ENCODE results near the gene DHX16.
"Not testable (repeated sequence)": the region's sequence is repeated elsewhere in the genome, so short reads cannot be mapped to it uniquely, and the experiment has no call there.

The DHX16 gene

DNA sequence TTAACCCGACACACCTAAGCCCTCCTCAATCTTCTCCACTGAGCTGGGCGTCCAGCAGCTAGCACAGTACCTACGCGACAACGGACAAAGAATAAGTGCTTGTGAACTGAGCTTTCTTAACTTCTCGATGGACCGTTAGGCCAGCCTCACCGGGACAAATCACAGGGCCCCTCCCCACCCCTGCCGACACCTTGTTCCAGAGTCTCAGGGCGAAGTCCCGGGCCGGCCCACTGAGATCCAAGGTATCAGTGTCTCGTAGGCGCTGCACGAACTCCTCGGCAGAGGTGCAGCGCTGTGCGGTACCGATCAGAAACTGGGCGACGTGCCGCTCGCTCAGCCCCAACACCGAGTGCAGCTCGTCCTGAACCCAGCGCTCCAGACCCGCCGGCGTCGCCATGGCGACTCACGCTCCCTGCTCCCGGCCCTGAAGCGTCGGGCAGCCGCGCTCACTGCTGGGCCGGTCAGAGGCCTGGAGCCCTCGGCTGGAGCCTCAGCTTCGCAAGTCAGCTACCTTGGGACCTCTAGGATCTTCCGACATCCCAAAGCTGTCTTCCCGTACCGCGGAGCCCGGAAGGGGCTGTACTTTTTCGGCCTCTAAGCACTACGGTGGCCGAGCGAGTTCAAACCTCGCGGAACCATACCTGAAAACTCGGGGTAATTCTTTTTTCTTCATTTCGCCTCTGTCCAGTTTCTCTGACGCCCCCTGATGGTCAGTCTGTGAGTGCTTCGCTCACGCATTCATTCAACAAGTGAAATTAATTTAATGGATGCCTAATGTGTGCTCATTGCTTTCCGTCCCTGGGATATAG lies at the start of gene DHX16:
Gene DHX16 (minus strand): TSS at position 562 of the 809 bp plus-strand sequence. CDS start 165 bp downstream, at position 397.
- DNase-seq: peak; percentile 94

DNA sequence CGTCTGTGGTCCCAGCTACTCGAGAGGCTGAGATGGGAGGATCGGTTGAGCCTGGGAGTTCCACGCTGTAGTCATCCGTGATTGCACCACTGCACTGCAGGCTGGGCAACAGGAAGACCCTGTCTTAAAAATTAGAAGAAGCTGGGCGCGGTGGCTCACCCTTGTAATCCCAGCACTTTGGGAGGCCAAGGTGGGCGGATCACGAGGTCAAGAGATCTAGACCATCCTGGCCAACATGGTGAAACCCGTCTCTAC lies 49.1 kb upstream of the DHX16 start:
- DNase-seq: not testable (repeated sequence)

DNA sequence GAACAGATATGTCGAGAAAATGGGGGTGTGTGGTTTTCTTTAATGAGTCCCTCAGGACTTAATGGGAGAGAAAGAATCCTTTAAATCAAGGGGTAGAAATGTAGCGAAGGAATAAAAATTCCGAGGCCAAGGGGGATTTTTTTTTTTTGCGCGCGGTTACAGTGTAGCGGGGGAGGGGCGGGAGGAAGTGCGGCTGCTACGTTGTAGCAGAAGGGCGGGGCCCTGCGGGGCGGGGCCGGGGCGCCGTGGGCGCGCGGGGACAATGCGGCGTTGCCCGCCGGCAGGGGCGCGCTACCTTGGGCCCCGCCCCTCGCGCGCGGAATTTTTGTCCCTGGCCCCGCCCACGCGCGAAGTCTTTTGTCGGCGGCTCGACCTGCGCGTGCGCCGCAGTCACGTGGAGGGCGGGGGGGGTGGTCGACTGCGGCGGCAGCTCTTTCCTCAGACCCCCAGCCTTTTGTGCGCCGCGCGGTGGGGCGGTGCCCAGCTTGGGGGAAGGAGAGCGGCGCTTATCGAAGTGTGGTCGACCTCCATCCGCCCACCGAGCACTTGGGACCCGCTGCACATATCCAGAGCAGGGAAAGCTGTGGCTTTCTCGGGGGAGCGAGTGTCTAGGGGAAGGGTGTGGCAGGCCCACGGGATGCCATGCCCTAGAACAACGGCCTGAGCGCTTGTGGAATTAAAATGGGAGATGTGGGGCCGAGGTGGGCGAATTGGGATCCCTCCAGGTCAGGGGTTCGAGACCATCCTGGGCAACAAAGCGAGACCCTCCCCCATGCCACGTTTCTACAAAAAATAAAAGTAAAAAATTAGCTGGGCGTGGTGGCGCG lies 48.6 kb upstream of the DHX16 start:
- DNase-seq: peak; percentile 89

DNA sequence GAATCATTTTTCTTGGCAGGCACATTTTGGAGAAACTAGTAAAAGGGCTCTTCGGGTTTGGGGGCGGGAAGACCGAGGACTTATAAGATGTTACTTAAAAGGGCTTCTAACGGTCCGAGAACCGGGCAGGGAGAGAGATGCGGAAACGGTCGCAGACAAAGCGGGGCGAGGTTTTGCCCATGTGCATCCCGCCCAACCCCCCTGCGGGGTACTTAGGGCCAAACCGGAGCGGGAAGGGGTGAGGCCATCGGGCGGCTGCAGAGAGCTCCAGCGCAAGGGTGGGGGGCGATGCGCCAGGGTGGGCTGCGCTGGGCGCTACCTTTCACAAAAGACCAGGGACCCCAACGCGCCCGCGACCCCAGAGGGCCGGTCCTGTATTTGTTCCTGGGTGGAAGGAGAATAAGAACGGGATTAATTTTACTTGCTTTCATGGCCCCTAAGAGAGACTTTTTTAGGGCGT lies 48.0 kb upstream of the DHX16 start:
- peak; percentile 83 for DNase-seq

DNA sequence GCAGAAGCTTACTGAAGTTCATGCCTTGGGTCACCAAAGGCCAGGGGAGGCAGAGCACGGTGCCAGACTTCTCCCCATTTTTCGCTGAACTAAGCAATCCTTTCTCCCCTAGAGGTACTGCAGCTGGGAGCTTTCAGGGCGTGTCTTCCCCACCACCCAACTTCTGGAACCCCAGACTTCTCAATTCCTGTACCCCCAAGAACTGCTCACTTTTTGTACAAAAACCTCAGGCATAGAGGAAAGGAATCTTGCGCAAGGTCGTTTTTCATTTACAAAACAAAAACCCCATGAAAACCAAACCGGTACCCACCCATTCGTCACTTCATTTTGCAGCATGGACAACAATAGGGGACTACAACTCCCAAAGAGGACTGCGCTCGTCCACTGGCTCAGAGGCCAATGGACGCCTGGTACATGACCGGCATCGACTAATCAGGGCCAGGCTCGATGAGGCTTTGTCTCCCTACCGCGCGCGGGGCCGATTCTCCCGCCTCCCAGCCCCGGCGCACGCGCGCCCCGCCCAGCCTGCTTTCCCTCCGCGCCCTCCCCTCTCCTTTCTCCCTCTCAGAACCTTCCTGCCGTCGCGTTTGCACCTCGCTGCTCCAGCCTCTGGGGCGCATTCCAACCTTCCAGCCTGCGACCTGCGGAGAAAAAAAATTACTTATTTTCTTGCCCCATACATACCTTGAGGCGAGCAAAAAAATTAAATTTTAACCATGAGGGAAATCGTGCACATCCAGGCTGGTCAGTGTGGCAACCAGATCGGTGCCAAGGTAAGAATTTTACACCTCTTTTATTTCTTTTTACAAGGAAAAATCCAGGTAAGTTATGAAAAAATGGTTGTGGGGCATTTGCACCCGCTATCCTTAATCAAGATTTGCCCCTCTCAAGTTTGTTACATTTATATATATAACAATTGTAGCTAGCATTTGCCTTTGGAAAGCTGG lies 47.3 kb upstream of the DHX16 start, which contains the start of gene TUBB:
Gene TUBB (plus strand): TSS at position 562 of the 947 bp plus-strand sequence. CDS start 155 bp downstream, at position 717.
- peak; percentile 98 for DNase-seq

DNA sequence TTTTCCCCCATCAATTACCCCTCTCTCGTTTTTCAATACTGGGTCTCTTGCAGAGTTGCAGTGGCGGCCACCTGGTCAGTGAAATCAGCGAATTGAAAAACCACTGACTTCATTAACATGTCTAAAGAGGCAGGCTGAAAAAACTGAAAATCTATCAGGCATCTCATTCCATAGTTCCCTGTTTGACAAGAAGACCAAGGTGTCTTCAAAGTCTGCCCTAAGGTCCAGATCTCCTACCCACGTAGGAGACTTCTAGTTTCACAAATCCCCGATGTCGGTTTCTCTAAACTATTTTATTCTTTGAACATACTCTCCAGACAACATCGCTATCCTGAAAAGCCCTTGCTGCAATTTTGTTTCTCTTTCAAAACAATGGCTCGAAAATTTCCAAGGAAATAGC lies 46.5 kb upstream of the DHX16 start:
- peak; percentile 63 for DNase-seq

DNA sequence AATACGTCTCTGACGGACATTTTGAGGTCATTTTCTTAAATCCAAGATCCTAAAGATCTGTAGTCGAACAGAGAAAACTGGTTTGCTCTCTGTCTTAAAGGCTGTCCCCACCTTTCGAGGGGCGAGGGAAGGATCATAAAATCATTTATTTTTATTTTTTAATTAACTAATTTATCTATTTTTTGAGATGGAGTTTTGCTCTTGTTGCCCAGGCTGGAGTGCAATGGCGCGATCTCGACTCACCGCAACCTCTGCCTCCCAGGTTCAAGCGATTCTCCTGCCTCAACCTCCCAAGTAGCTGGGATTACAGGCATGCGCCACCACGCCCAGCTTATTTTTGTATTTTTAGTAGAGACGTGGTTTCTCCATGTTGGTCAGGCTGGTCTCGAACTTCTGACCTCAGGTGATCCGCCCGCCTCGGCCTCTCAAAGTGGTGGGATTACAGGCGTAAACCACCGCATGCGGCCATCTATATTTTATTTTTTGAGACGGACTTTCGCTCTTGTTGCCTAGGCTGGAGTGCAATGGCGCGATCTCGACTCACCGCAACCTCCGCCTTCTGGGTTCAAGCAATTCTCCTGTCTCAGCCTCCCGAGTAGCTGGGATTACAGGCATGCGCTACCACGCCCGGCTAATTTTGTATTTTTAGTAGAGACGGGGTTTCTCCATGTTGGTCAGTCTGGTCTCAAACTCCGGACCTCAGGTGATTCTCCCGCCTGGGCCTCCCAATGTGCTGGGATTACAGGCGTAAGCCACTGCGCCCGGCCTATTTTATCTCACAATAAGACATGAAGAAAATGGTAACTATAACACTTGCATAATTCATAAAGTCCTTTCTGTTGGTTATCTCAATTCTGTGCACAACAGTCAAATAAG lies 45.3 kb upstream of the DHX16 start:
- DNase-seq: not testable (repeated sequence)

DNA sequence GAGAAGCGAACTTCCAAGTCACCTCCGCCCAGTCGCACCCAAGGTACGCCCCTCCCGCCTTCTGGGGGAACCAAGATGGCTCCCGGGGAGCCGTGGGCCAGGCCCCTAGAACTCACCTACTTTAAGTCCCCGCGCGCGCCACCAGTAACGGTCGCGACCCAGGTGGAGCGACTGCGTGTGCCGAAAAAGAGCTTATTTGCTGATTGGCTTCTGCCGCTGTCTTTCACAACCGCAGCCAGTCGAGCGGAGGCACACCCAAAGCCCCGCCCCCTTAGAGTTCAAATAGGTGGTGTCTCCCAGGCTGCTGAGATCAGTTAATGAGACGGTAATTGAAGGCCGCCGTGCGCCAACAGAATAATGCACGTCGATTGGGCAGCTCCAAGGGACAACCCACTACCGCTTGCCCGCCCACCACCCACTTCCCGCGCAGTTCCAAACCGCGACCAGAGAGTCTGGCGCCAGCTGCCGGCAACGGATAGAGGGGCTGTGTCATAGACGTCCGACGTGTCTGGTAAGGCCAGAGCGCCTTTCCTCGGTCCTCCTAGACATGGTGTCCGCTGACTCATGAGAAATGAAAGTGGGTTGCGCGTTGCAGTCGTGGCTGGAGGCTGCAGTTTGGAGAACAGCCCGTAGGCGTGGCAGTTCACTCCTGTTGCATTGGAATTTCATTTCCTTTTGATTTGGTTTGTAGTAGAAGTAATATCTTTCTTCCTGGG lies 44.5 kb upstream of the DHX16 start, which contains the start of gene MDC1:
Gene MDC1 (minus strand): TSS at position 153 of the 716 bp plus-strand sequence. CDS start 2,106 bp downstream, outside the sequence.
- DNase-seq: peak; percentile 100

DNA sequence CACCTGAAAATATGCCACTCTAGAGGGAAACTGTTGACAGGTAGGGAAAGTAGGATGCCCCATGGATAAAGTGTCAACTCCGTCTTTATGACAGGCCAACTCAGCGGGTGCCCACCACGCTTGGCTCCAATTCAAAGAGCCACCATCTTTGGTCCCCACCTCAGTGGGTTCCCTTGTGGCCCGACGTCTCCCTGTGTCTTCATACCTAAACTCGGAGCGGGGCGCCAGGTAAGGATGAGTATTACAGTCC lies 44.0 kb upstream of the DHX16 start:
- DNase-seq: no peak

DNA sequence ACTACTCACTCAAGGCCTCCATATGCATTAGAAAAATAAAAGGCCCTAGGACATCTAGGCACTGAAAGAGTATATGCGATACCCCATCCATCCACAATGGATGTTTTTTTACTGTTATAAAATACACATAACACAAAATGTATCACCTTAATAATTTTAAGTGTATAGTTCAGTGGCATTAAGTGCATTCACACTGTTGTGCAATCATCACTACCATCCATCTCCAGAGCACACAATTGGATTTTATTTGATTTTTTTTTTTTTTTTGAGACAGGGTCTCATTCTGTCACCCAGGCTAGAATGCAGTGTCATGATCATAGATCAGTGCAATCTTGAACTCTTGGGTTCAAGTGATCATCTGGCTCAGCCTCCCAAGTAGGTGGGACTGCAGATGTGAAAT lies 41.5 kb upstream of the DHX16 start:
- no peak for DNase-seq

DNA sequence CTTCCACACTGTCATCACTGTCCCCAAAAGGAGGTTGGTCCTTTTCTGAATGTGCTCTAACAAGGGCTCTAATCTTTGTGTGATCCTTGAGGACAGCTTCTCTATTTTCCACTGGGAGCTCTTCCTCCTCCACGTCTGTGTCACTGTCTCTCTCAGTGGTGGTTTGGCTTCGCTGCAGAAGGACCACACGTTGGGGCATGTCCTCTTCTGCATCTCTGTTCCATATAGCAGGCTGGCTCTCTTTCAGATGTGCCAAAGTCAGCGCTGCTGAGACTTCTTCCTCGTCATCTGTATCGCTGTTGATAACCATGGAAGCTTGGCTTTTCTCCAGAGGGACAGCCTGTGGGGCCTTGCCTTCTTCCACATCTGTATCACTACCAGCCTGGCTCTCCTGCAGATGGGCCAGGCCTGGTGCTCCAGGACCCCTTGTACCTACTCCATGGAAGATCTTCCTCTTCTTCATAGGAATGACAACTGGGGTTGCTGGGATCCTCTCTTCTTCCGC lies 39.7 kb upstream of the DHX16 start:
- DNase-seq: no peak

DNA sequence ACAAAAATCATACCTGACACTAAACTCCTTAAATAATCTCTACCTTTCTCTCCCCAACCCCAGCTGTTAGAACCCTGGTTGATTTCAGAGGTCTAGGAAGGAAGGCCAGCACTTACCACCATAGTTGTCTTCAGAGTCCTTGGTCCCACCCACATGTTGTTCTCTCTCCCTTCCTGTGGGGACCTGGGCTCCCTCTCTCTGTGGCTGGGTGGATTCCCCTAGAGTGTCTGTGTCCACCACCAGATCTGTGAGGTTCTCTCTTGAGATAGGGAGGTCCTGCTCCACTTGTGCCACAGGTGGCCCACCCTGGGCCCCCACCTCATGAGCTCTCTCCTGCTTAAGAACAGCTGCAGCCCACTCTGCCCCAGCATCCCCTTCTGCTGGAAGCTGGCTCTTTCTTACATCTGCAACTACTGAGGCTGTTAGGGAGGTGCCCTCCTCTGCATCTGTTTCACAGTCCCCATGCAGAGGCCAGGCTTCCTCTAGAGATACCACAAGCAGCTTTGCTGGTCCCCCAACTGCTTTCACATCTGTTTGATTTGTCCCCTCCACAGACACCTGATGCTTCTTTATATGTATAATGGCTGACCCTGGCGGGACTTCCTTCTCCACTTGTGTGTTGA lies 39.1 kb upstream of the DHX16 start:
- no peak for DNase-seq

DNA sequence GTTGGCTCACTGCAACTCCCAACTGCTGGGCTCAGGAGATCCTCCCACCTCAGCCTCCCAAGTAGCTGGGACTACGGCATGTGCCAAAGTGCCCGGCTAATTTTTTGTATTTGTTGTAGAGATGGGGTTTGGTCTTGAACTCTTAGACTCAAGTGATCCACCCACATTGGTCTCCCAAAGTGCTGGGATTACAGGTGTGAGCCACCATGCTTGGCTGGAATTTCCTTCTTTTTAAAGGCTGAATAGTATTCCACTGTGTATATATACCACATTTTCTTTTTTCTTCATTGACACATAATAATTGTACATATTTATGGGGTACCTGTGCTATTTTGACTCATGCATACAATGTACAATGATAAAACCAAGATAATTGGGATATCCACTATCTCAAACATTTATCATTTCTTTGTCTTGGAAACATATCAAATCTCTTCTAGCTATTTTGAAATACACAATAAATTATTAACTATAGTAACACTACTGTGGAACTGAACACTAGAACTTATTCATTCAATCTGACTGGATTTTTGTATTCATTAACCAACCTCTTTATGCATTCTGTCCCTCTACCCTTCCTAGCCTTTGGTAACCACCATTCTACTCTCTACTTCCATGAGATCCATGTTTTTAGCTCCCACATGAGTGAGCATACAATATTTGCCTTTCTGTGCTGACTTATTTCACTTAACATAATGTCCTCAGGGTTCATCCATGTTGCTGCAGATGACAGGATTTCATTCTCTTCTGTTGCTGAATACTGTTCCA lies 36.5 kb upstream of the DHX16 start:
- DNase-seq: no peak

DNA sequence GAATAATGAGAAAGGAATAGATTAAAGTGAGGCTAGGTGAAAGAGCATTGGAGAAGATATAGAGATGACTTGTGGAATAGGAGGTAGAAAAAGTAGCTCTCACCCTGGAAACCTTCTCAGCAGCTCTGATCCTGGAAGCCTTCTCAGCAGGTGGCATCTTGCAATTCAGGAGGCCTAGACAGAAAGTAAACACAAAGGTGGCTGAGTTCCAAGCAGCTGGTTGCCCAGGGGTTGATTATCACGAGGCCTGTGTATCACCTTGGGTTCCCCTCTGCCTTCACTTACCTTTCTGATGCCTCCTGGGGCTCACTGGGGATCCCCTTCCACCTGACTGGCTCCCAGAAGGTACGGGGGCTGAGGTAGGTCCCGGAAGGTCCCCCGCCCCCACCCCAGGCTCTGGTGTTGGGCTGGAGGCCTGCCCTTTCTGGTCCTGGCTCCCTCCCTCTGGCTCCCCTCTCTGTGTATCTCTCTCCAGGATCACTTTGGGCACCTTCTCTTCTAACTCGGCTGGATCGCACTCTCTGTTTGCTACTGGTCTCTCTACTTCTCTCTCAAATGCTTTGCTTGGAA lies 34.6 kb upstream of the DHX16 start:
- DNase-seq: peak; percentile 87

DNA sequence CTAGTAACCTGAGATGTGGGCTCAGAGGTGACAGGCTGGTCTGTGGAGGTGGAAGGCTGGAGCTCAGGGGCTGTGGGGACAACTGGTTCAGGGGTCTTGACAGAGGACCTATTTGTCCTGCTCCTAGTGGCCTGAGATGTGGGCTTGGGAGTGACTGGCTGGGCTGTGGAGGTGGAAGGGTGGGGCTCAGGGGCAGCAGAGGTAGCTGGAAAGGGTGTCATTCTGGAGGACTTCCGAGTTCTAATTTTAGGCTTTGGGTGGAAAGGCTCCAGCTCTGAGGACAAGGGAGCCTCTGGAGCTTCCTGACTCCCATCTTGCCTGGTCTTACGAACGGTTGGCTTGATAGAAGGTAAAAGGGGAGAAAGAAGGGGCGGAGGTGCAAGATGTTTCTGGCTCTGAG lies 32.8 kb upstream of the DHX16 start:
- DNase-seq: no peak

DNA sequence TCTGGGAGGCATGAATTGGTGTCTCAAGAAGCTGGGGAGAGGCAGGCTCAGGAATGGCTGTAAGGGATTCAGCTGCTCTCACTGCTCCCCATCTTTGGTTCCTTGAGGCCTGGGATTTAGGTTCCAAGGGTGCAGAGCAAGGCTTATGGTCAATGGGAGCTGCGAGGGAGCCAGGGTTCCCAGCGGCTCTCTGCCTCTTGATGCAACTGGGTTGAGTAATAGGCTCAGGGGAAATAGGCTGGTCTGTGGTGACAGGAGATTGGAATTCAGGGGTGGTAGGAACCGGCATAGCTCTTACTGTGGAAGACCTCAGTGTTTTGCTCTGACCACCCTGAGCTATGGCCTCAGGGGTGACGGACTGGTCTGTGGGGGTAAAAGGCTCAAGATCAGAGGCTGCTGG lies 31.0 kb upstream of the DHX16 start:
- no peak for DNase-seq

DNA sequence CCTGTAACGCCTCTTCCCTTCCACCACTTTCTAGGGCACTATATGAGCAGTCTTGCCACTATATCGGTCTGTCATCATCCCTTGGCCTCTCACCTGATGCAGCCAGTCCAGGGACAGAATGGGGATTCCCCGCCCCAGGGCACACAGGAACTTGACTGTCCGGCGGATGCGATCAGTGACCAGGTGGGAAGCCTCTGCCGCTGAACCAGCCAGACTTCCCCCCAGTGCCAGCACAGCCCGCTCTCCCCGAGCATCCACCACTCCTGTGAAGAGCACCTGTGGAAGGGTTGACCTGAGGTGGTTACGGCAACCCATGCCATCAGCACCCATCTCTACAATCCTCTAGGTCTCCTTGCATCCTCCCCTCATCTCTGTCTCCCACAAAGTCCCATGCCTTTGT lies 30.2 kb upstream of the DHX16 start:
- no peak for DNase-seq

DNA sequence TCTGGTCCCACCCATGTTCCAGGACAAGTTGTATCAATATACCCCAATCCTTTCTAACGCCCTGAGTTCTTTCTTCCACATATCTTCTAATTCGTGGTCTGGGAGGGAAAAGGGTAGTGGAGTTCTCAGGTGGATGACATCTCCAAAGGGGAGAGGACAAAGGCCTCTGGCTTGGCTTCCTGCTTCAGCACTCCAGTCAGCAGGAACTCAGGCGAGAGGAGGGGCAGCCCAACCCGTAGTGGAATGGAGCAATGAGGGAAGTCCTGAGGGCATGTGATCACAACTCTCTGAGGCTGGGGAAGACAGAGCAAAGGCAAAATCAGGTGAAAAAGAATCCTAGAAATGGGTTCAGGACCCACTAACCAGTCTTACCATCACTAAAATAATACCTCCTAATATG lies 27.5 kb upstream of the DHX16 start:
- DNase-seq: no peak

DNA sequence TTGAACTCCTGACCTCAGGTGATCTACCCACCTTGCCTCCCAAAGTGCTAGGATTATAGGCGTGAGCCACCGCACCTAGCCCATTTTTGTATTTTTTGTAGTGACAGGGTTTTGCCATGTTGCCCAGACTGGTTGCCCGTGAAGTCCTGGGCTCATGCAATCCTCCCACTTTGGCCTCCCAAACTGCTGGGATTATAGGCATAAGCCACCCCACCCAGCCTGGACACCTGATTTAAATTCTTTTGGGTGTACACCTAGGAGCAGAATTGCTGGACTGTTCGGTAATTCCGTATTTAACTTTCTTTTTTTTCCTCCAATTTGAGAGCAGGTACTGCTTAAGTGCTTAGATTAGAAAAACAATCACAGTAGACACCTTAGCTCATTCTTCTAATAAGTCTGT lies 23.6 kb upstream of the DHX16 start:
- no peak for DNase-seq
